Measurements from ENCODE around the gene MAML3.

Gene MAML3

GRCh38 chr4:139783741-139784484, 370.1 kb downstream of the MAML3 start:
- Histone ChIP-seq H3K27ac (no peak overlapping the region), H3K4me1 (no peaks in the 10 kb centered on the region), H3K9me3 (no peaks in the 10 kb centered on the region), H3K36me3 (no peaks in the 10 kb centered on the region), H3K4me3 (no peak overlapping the region), H3K27me3 (no peaks in the 10 kb centered on the region)
- no peak for DNase-seq
- intact Hi-C loops (cut with DNase I; ENCODE audit: low total_unique reads) = no loop called here
- no peak for TF ChIP-seq CTCF (IDR thresholded peaks at IDR 0.05)

DNA sequence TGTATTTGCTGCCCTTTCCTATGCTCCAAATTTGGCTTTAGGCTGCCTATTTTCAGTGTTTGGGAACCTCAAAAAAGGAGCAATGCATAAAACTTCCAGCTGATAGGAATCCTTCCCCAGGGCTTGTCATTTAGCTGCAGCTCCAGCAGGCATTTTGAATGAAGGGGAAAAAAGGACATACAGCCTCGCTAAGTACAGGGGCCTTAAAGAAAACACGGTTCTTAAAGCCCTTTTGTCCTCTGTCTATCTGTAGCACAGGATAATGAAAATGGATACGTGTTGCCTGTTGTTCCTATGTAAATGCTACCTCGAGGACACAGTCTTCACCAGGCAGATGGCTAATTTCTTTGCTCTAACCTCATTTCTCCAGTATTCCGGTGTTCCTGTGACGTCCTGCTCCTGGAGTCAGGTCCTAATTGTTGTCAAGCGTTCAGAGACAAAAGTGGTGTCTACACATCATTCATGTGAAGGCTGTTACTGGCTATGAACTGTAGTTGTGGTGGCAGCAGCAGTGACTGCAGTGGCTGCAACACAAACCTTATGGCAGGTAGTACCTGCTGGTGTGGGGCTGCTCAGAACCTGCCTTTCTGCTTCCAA, 371.0 kb downstream of the MAML3 start:
- Histone ChIP-seq H3K9me3 (no peaks in the 10 kb centered on the region), H3K27me3 (no peaks in the 10 kb centered on the region), H3K4me3 (no peak overlapping the region), H3K4me1 (no peaks in the 10 kb centered on the region), H3K36me3 (no peaks in the 10 kb centered on the region), H3K27ac (no peak overlapping the region)
- intact Hi-C loops (cut with DNase I; ENCODE audit: low total_unique reads) = no loop called here
- TF ChIP-seq CTCF (IDR thresholded peaks at IDR 0.05) = no peak
- DNase-seq = no peak

DNA sequence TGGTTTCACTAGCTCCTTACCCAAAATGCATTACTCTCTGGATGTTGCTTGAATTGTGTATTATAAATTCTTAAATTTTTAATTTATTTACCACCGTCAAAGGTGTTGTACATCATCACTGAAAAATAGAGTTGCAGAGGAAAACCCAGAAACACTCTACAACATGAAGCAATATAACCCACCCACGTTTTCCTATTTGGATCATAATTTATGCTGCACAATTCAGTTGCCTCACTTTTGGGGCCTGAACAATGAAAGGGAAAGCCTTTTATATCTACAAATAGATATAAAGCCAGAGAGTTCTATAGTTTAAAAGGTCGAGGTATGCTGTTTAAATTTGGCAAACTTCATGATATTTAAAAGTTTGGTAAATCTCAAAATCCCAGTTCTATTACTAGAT, 372.9 kb downstream of the MAML3 start:
- Histone ChIP-seq H3K36me3 (no peaks in the 10 kb centered on the region), H3K4me1 (no peaks in the 10 kb centered on the region), H3K27ac (no peak overlapping the region), H3K27me3 (no peaks in the 10 kb centered on the region), H3K4me3 (no peak overlapping the region), H3K9me3 (no peaks in the 10 kb centered on the region)
- DNase-seq = no peak
- intact Hi-C loops (cut with DNase I; ENCODE audit: low total_unique reads) = no loop called here
- TF ChIP-seq CTCF (IDR thresholded peaks at IDR 0.05) = no peak

DNA sequence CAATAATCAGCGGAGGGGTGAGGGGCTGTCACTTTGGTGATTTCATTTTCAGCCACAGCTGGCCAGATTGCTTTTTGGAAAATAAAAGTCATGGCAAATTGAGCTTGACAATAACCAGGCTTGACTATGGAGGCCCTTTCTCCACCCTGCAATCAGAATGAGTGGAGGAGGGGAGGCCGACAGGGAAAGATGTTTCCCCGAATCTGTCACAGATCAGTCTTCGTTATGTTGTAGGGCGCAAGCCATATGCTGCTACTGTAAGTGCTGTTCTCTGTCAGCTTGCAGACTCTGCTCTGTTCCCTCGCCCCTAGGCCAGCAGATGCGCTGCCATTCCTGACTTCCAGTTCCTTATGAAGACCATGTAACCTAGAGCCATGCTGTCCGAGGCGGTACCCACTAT, 374.3 kb downstream of the MAML3 start:
- intact Hi-C loops (cut with DNase I; ENCODE audit: low total_unique reads) = no loop called here
- Histone ChIP-seq H3K27me3 (no peaks in the 10 kb centered on the region), H3K9me3 (no peaks in the 10 kb centered on the region), H3K4me3 (no peak overlapping the region), H3K27ac (no peak overlapping the region), H3K36me3 (no peaks in the 10 kb centered on the region), H3K4me1 (no peaks in the 10 kb centered on the region)
- DNase-seq = no peak
- no peak for TF ChIP-seq CTCF (IDR thresholded peaks at IDR 0.05)

DNA sequence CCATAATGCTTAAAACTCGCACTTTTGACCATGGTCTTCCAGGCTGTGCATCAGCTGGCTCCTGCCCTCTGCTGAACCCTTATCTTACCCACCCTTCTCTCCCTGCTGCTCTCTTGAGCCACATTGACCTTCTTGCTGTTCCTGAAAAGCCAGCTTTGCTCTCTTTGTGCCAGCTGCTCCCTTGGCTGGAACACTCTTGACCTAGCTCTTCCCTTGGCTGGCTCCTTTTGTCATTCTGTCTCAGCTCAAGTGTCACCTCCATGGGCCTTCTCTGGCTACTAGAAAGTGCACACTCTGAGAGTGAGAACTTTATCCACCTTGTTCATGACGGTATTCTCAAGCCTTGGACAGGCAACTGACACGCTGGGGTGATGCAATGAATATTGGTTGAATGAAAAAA, 376.2 kb downstream of the MAML3 start:
- no peak for TF ChIP-seq CTCF (IDR thresholded peaks at IDR 0.05)
- intact Hi-C loops (cut with DNase I; ENCODE audit: low total_unique reads) = no loop called here
- Histone ChIP-seq H3K36me3 (no peaks in the 10 kb centered on the region), H3K27ac (no peak overlapping the region), H3K4me1 (no peaks in the 10 kb centered on the region), H3K27me3 (no peaks in the 10 kb centered on the region), H3K9me3 (no peaks in the 10 kb centered on the region), H3K4me3 (no peak overlapping the region)
- DNase-seq = no peak

All from tibial artery (tissue), 4 donors.